Activated CD4-positive, alpha-beta memory T cell treated with anti-CD3 and anti-CD28 coated beads, Interleukin-2, amount 10 ng/mL, durations not matched to agents 7 days and 5 days (primary cell): ENCODE results near the gene EXT2. TPM values are rescaled to one million over a fixed set of nuclear protein-coding genes. Genes with fewer than 3 reads are reported as not detected.

Experiments
- CTCF ChIA-PET: fragments of 350-600 bp; sonication (Branson Sonifier 250); formaldehyde crosslinking; loops from one replicate; lab custom pipeline; 2021; ENCODE audit warnings: antibody characterized with exemption, inconsistent platforms; lab: Charles Lee
- POLR2A ChIA-PET: fragments of 350-600 bp; sonication (Branson Sonifier 250); formaldehyde crosslinking; loops from one replicate; lab custom pipeline; 2021; ENCODE audit warnings: antibody characterized with exemption; lab: Charles Lee
- DNase-seq: peaks from one replicate; pipeline ENCODE4 v3.0.0-alpha.2; 2020
- H3K27ac Mint-ChIP-seq: one replicate; pipeline ENCODE4 v1.8.0; 2021; ENCODE audit warnings: mild to moderate bottlenecking, mixed read lengths
- H3K27me3 Mint-ChIP-seq: one replicate; pipeline ENCODE4 v1.8.0; 2021; ENCODE audit warnings: mixed read lengths
- H3K36me3 Mint-ChIP-seq: one replicate; pipeline ENCODE4 v1.8.0; 2021; ENCODE audit warnings: low read depth, mixed read lengths
- H3K4me1 Mint-ChIP-seq: one replicate; pipeline ENCODE4 v1.8.0; 2021; ENCODE audit warnings: mixed read lengths
- H3K4me3 Mint-ChIP-seq: one replicate; pipeline ENCODE4 v1.8.0; 2021; ENCODE audit warnings: mild to moderate bottlenecking, mixed read lengths
- H3K9me3 Mint-ChIP-seq: one replicate; pipeline ENCODE4 v1.8.0; 2021; ENCODE audit warnings: mixed read lengths
- total RNA-seq, 2 experiments: library from RNA; stranded (reverse); gene quantifications; one replicate each; pipeline ENCODE4 v1.2.3, GENCODE V29; 2021

Gene EXT2
- total RNA-seq, 2 experiments from 2014 or later: 24.5 to 26.0 TPM

DNA sequence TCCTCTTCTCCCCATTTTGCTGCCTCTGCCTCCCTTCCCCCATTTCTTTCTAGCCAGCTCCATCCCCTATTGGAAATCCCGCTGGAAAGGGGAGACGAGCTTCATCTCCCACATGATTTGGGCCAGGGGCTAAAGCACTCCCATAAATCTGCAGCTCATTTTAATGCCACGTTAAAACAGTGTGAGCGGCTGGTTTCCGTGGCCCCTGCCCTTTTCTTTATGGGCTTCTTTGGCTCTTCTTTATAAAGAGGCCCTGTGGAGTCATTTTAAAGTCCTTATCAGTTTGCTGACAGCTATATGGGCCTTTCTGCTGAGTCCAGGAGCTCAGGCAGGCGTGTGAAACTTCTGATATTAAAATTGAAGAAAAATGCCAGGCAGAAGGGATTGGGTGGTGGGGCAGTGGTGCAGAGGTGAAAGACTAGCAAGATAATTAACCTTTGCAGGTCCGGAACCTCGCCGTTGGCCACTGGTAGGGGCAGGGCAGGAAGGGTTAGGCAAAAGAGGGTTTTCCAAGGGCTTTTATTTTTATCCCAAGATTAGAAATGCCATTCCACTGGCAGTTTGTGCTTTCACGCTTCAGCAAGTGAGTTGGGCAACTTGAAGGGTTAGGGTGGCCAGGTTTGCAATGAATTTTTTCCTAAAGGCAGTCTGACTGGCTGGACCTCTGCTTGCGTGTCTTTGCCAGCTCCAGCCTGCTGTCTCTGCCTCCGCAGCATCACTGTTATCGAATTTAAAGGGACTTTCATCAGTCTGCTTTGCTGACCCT lies 44.3 kb downstream of the EXT2 start:
- H3K36me3 Mint-ChIP-seq: peaks cover 6% of the 10 kb centered on the region
- H3K4me1 Mint-ChIP-seq: no peaks in the 10 kb centered on the region
- no peak for DNase-seq
- POLR2A ChIA-PET: no interaction called here
- no peaks in the 10 kb centered on the region for H3K27me3 Mint-ChIP-seq
- CTCF ChIA-PET: interaction anchor here (1.4 kb wide), 1 partner anchor 45 kb away, joined by 5 read pairs; no protein-coding TSS in a partner anchor
- no peaks in the 10 kb centered on the region for H3K9me3 Mint-ChIP-seq
- no peak overlapping the region for H3K27ac Mint-ChIP-seq
- no peak overlapping the region for H3K4me3 Mint-ChIP-seq

DNA sequence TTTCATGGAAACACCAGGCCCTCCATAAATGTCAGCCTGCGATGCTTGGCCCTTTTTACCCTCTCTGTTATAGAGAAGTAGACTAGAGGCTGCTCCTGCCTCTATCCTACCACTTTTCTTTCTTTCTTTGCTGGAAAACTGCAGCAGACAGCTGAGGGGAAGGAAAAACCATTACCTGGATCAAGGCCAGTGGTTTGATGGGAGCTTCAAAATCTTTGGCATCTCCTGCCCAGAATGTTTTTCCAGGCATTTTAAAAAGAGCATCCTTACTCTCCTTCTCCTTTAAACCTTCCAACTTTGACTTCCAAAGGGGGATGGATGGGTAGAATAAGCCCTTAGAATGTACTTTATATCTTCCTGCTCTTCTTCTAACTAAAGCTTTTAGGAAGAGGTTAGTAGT lies 44.9 kb downstream of the EXT2 start:
- H3K4me3 Mint-ChIP-seq: no peak overlapping the region
- H3K27ac Mint-ChIP-seq: no peak overlapping the region
- no peak for DNase-seq
- no peaks in the 10 kb centered on the region for H3K4me1 Mint-ChIP-seq
- no peaks in the 10 kb centered on the region for H3K27me3 Mint-ChIP-seq
- CTCF ChIA-PET: no interaction called here
- peaks cover 9% of the 10 kb centered on the region for H3K36me3 Mint-ChIP-seq
- POLR2A ChIA-PET: no interaction called here
- H3K9me3 Mint-ChIP-seq: no peaks in the 10 kb centered on the region

DNA sequence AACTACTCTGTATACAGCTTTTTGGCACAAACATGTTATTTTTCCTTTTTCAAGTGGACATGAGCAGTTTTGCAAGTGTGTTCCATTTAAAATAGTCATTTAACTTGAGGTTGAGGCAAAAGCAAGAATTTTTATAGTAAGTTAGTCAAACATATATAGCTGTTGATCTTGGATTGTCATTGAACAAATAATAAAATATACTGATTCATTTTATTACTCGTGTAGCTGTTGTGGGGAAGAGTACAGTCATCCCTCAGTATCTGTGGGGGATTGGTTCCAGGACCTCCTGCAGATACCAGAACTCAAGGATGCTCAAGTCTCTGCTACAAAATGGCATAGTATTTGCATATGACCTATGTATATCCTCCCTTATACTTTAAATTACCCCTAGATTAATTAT lies 45.3 kb downstream of the EXT2 start:
- DNase-seq: no peak
- POLR2A ChIA-PET: no interaction called here
- CTCF ChIA-PET: no interaction called here
- Mint-ChIP-seq H3K9me3 (no peaks in the 10 kb centered on the region), H3K4me3 (no peak overlapping the region), H3K27ac (no peak overlapping the region), H3K36me3 (peaks cover 9% of the 10 kb centered on the region), H3K27me3 (no peaks in the 10 kb centered on the region), H3K4me1 (no peaks in the 10 kb centered on the region)

DNA sequence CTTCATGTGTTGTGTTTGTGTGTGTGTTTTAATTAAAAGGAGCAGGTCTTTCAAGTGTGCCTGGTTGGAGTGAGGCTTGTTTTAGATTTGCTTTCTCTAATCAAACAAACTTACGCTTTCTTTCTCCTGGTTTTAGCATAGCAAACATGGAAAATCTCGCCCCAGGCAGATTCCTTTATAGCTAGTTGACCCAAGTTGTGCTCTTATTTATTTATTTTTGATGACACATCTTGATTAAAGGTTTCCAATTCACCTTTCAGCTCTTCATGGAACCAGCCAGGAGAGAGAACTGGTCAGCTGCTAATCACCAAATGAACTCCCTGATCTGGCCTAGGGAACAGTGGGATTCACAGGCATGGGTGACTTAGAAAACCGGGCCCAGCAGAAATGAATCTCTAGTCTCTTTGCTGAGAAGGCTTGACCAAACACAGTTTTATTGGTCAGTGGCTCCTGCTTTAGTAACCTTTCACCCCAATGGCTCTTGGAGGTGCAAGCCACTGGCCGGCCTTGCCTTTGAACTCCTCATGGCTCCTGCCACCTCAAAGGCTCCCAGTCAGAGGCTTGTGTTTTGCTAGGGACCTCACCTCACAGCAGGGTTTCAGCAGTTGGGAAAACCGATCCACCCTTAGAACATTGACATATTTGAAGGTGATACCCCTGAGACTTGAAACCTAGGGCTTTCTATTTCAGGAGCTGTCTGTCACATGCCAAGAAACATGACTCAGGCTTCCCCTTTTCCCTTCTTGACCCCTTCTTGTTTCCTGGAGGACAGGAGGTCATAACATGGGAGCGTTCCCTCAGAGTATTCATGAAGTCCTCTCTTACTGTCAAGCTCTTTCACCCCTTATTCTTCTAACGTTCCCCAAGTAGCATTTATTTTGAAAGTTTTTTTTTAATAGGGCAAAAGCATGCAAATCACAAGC lies 48.8 kb downstream of the EXT2 start:
- no peaks in the 10 kb centered on the region for H3K9me3 Mint-ChIP-seq
- no peaks in the 10 kb centered on the region for H3K4me1 Mint-ChIP-seq
- no peaks in the 10 kb centered on the region for H3K27me3 Mint-ChIP-seq
- ChIA-PET POLR2A (no interaction called here), CTCF (interaction anchor here (0.7 kb wide), 1 partner anchor 11 kb away, joined by 3 read pairs; no protein-coding TSS in a partner anchor)
- no peak overlapping the region for H3K4me3 Mint-ChIP-seq
- DNase-seq: no peak
- H3K27ac Mint-ChIP-seq: no peak overlapping the region
- H3K36me3 Mint-ChIP-seq: peaks cover 10% of the 10 kb centered on the region

DNA sequence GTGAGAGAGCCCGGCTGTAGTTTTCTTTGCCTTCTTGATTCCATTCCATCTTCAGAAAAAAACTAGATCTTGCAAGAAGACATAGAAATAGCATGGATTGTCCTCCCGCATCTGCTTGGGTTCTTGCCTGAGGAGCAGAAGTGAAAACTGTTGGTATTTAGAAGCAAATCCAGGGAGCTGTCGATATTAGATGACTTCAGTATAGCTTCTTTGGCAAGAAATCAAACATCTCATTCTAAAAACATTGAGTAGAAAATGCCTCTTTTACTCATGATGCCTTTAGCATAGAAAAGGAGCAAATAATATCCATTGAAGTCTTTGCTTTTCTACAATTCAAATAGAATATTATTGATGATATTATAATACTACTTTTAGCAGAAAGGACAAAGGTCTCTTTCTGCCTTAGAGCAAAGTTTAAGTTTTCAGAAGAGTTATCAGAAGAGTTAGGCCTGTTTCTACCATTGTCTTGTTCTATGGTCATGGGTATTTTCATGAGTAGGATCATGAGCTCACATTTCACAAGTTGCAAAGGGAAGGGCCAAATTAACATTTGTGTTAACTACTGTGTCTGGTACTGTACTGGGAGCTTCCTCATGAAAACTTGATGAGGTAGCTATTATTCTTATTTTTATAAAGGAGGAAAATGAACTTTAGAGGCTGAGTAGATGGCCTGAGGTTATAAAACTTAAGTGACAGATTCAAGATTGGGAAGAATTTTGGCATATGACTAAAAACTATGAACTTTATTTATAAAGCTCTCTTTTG lies 49.7 kb downstream of the EXT2 start:
- no peak for DNase-seq
- Mint-ChIP-seq H3K36me3 (peaks cover 18% of the 10 kb centered on the region), H3K4me3 (no peak overlapping the region), H3K27ac (no peak overlapping the region), H3K27me3 (no peaks in the 10 kb centered on the region), H3K4me1 (no peaks in the 10 kb centered on the region), H3K9me3 (no peaks in the 10 kb centered on the region)
- ChIA-PET POLR2A (no interaction called here), CTCF (interaction anchor here (0.7 to 1.2 kb wide), 2 partner anchors 12 to 35 kb away, joined by 3 read pairs; no protein-coding TSS in a partner anchor)

DNA sequence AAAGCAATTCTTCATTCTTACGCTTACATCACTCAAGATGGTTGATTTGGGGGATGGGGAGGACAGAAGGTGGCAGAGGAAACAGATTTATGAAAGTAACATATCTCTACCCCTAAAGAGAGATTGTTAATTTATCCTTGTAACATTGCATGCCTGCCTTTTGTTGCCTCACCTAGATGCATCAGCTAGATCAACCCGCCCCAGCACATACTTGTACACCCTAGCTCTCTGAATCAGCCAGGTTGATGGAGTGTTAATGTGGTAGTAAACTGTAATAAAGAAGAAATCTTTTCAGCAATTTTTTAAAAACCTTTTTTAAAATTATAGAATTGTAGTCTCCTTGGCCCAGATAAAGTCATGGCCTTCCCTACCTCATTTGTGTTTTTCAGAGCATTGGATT lies 51.5 kb downstream of the EXT2 start:
- DNase-seq: no peak
- Mint-ChIP-seq H3K27ac (no peak overlapping the region), H3K4me1 (no peaks in the 10 kb centered on the region), H3K4me3 (no peak overlapping the region), H3K9me3 (no peaks in the 10 kb centered on the region), H3K27me3 (no peaks in the 10 kb centered on the region), H3K36me3 (peaks cover 27% of the 10 kb centered on the region)
- CTCF ChIA-PET: no interaction called here
- POLR2A ChIA-PET: no interaction called here

DNA sequence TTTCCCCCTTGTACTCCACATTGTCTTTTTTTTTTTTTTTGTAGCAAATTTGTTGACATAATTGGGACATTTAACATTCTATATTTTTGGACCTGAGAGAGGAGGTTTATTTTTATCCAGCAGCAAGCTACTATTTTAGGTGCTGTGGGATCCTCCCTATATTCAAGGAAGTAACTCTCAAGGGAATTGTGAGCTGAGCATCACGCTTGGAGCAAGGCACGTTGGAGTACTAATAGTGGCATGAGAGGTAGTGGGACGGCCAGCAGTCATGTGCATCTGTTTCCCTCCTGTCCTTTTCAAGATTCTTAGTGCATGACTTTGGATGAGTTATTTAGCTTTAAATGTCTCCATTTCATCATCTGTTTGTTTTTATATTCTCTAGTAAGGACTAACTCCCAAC lies 52.3 kb downstream of the EXT2 start:
- Mint-ChIP-seq H3K9me3 (peaks cover 1% of the 10 kb centered on the region), H3K27ac (no peak overlapping the region), H3K27me3 (no peaks in the 10 kb centered on the region), H3K4me3 (no peak overlapping the region), H3K36me3 (peaks cover 32% of the 10 kb centered on the region), H3K4me1 (no peaks in the 10 kb centered on the region)
- ChIA-PET CTCF (no interaction called here), POLR2A (no interaction called here)
- no peak for DNase-seq

DNA sequence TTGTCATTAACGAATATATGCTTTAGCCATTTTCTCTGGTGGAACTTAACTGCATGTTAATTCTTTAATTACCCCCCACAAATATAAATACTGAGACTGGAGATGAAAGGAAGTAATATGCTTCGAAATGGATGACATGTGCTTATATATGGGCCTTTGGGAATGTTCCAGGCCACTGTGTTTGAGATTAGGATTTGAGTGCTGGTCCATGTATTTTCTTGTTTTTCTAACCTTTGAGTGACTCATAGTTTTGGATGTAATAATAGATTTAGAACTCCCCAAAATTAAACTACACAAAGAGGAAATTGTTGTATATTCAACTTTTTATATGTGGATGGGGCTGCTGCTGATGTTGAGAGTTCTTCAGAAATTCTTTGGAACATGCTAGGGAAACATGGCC lies 54.2 kb downstream of the EXT2 start:
- H3K27ac Mint-ChIP-seq: no peak overlapping the region
- CTCF ChIA-PET: interaction anchor here (0.5 kb wide), 1 partner anchor 146 kb away, joined by 3 read pairs; no protein-coding TSS in a partner anchor
- no peak for DNase-seq
- H3K4me3 Mint-ChIP-seq: no peak overlapping the region
- H3K4me1 Mint-ChIP-seq: no peaks in the 10 kb centered on the region
- H3K27me3 Mint-ChIP-seq: no peaks in the 10 kb centered on the region
- POLR2A ChIA-PET: no interaction called here
- H3K36me3 Mint-ChIP-seq: peaks cover 36% of the 10 kb centered on the region
- peaks cover 6% of the 10 kb centered on the region for H3K9me3 Mint-ChIP-seq

DNA sequence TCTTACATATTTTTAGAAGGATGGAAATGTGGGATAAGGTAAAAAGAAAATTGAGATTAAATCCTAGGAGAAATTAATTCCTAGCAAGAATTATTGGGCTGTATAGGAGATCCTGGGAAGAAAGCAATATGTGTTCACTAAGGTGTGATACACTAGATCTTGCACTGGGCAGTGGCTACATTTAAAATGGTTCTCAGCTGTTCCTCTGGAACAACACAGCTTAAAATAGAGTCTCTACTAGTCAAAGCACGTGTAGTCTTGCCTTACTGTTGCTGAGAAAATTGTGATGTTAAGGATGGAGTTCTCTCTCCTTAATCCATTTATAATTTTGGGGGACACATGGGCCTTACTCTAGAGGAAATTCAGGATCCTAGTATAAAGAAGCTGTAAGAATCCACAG lies 54.9 kb downstream of the EXT2 start:
- CTCF ChIA-PET: no interaction called here
- no peak for DNase-seq
- Mint-ChIP-seq H3K36me3 (peaks cover 38% of the 10 kb centered on the region), H3K4me1 (no peaks in the 10 kb centered on the region), H3K4me3 (no peak overlapping the region), H3K9me3 (peaks cover 6% of the 10 kb centered on the region), H3K27ac (no peak overlapping the region), H3K27me3 (no peaks in the 10 kb centered on the region)
- POLR2A ChIA-PET: no interaction called here

DNA sequence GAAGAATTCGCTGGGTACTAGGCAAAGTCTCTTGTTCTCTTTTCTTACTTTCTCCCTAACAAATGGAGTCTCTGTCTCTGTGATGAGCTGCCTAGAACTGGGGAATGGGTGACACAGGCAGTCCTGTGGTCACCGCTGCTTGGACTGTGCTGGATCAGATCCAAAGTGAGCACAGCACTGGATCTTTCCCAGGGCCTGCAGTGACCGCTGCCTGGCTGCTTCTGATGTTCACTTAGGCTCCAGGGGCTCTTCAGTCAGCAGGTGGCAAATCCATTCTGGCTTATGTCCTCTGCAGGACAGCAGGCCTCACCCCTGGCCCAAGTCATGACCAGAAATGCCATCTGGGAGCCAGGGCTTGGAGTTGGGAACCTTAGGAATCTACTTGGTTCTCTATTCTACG lies 61.5 kb downstream of the EXT2 start:
- no peak overlapping the region for H3K4me3 Mint-ChIP-seq
- no peak overlapping the region for H3K27ac Mint-ChIP-seq
- POLR2A ChIA-PET: no interaction called here
- H3K36me3 Mint-ChIP-seq: peaks cover 35% of the 10 kb centered on the region
- peaks cover 4% of the 10 kb centered on the region for H3K4me1 Mint-ChIP-seq
- no peak for DNase-seq
- CTCF ChIA-PET: no interaction called here
- peaks cover 6% of the 10 kb centered on the region for H3K9me3 Mint-ChIP-seq
- no peaks in the 10 kb centered on the region for H3K27me3 Mint-ChIP-seq

DNA sequence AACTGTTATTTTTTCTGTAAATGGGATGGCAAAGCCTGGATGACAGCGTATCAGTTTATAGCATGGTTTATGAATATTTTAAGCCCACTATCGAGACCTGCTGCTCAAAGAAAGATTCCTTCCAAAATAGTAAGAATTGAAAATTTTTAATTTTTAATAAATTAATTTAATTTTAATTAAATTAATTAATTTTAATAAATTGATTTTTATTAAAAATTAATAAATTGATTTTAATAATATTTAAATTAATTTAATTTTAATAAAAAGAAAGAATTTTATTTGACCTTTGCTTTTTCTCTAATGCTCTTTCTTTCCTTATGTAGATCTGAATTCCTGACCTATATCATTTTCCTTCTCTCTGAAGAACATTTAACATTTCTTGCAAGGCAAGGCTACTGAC lies 62.9 kb downstream of the EXT2 start:
- CTCF ChIA-PET: no interaction called here
- H3K4me1 Mint-ChIP-seq: peaks cover 4% of the 10 kb centered on the region
- no peak for DNase-seq
- H3K27ac Mint-ChIP-seq: no peak overlapping the region
- H3K9me3 Mint-ChIP-seq: peaks cover 3% of the 10 kb centered on the region
- POLR2A ChIA-PET: no interaction called here
- H3K27me3 Mint-ChIP-seq: no peaks in the 10 kb centered on the region
- no peak overlapping the region for H3K4me3 Mint-ChIP-seq
- H3K36me3 Mint-ChIP-seq: peaks cover 31% of the 10 kb centered on the region

DNA sequence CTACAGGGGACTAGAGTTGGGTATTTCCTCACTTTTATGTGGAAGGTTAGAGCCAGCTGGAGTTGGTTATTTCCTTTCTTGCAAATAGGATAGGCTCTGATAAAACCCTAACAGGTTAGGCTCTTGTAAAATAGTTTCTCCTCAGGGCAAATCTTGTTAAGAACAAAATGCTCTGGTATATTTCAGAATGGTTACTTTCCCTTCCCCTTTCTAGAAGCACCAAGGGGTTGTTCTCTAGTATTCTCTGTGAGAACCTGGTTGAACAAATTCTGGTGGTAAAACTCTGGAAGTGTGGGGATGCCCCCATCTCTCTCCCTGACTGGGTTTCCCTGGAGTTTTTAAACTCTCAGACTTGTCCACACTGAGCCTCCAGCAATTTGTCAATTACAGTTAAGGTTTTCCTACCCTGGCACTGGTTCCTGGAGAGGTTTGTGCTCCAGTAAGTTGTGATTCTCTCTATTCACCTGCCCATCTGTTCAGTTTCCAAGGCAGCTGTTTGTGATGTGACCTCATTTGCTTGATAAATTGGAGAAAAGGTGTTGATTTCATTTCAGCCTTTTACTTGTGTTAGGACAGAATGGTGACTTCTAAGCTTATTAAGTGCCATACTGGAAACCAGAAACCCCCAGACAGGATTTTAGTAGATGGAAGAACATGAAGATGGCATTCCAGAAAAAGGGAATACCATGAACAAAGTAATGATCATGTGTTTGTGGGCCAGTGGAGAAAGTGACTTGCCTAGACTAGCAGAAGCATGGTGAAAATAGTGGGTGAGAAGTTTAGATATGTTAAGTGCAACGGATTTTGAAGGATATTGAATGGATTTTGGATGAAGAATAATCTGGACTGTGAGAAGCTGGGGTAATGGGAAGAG lies 64.6 kb downstream of the EXT2 start:
- Mint-ChIP-seq H3K27ac (no peak overlapping the region), H3K36me3 (peaks cover 23% of the 10 kb centered on the region), H3K4me1 (peaks cover 4% of the 10 kb centered on the region), H3K27me3 (no peaks in the 10 kb centered on the region), H3K4me3 (no peak overlapping the region), H3K9me3 (no peaks in the 10 kb centered on the region)
- no peak for DNase-seq
- CTCF ChIA-PET: no interaction called here
- POLR2A ChIA-PET: no interaction called here
